SW 1271 (cell line): ENCODE measurements around the gene PDE4B.
"Not testable (repeated sequence)": the region's sequence is repeated elsewhere in the genome, so short reads cannot be mapped to it uniquely, and the experiment has no call there.

Experiments used
- DNase-seq, 2 experiments: peaks; one replicate each; lab custom pipeline; 2025; lab: John Stamatoyannopoulos, UW

The PDE4B gene

DNA sequence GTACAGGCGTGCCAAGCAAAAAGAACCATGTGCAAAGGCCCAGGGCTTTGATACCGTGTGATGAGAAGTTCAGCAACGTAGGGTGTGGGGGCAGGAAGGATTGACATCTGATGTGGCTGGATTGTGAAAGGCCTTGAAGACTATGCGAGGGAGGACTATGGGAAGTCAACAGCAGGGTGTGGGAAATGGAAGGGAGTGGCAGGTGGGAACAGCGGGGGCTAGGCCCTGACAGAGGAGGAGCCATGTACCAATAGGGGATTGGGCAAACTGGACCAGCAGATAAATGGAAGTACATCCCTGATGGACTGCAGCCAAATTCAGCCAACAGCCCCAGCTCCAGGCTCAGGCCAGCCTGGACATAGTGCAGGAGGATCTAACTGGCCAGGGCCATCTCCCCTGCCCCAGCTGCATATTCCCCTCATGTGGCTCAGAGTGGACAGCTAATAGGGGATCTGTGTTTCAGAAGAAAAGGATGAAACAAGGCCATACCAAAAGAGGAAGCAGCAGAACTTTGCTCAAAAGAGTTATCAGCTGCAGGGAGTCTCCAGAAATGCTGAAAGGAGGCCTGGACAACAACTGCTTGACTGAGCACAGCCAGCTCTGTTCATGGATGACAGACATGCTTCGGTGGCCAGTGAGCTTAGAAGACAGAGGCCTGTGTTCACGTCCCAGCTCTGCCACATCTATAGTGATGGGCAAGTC lies 601.0 kb downstream of the PDE4B start:
- DNase-seq = no peak

DNA sequence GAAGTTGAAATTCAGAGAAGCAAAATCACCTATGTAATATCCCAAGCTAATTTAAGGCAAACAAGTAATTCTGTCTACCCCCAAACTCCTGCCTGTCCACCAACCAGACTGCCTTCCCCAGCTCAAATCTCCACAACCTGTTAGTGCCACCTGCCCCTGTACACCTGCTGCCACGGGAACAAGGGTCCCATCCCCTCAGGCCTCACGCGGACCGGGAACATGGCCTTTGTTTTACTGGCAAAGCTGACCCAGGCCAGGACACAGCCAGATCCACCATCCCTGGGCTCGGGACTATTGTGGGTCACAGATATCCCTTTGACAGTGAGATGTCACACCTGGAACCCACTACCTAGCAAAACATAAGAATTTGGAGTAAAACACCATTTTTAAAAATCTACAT lies 601.9 kb downstream of the PDE4B start:
- no peak for DNase-seq

DNA sequence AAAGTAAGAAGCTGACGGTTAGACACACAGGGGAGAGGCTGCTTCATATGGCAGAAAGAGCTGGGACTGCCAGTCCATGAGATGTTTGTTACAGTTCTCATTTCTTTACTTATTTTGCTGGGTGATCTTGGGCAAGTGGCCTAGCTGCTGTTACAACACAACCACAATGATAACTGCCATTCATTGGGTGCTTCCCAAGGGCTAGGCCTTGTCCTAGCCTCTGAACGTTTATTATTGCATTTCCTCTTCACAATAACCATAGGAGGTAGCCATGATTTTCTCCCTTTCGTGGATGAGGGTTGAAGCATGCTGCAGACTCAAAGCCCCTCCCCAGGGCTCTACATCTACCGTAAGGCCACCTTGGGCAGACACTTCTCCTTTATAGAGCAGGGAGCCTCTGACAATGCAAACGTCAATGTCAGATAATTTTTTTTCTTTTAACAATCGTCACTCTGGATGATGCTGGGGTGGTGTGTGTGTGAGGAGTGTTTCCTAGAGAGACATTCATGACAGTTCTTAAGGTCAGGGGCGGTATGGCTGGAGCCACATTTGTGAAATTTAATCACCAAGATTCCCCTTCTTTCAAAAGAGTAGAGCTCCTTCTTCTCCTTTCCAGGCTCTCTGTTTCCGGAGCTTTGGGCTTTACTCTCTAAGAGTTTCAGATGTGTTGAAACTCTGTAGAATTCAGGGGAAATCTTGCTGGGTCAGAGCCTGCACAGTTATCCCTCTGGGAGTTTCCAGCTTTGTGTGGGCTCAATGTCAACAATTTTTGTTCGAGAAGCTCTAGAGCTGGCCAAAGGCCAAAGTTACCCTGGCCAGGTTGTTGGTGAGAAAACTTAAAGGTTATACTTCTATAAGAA lies 602.7 kb downstream of the PDE4B start:
- no peak for DNase-seq

DNA sequence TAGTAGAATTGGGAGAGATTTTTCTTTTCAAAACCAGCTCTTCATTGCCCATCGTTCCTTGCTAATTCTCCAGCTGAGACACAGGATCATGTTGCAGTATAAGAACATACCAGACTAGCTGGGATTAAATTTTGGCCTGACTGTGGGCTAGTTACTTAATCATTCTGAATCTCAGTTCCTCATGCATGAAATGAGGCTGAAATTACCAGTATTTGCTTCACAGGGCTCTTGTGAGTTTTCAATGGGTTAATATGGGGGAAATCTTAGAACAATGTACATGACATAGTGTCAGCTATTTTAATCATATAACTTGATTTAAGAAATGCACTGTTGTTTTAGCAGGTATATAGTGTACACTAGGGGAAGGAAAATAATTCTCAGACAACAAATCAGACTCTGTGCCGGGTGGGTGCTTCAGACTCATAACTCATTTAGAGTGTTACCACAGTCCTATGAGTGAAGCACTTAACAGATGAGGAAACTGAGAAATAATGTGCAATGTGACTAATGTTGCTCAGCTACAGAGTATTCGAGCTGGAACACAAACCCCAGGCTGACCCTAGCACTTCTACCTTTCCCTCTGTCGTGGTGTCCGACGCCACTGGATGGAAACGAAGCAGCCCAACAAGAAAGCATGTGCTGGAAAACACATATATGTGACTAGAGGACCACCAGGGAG lies 603.7 kb downstream of the PDE4B start:
- DNase-seq = no peak

DNA sequence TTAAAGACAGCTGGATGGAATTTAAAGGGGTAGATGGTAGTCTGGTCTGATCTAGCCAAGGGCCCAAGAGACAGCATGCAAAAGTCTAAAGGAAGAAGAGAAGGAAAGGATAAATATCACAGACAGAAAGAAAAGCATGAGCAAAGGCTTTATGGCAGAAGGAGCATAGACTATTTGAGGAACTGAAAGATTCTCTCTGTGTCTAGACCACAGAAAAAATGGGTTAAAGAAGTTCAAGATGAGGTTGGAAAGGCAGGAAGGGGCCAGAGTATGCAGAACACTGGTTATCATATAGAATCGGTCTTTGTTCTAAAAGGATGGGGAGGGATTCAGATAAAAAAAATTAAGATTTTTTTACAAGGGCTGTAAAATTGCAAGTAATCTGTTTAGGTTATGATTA lies 604.5 kb downstream of the PDE4B start:
- DNase-seq = no peak

DNA sequence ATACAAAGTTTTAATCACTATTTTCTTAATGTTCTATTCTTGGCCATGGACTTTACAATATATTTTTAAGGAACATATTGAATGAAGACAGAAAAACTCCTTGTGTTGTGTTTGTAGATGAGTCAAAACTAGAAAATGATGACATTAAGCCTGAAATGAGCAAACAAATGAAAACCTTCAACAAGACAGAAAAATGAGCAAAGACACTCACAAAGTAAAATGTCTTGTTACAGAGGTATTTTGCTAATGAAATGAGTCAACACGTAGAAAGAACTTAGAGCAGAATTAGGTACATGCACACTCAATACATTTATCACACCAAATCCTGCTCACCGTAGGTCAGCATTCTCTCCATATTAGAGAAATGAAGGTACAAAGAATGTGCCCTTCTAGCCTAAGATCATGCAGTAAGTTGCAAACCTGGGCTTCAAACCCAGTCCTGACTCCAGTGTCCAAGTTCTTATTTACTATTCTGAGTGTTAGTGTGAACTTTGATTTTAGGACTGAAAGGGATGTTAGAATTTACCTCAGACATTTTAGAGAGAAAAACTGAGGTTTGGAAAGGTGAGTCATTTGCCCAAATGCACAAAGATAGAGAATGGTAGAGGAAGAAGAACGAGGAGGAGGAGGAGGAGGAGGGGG lies 607.3 kb downstream of the PDE4B start:
- DNase-seq = no peak

DNA sequence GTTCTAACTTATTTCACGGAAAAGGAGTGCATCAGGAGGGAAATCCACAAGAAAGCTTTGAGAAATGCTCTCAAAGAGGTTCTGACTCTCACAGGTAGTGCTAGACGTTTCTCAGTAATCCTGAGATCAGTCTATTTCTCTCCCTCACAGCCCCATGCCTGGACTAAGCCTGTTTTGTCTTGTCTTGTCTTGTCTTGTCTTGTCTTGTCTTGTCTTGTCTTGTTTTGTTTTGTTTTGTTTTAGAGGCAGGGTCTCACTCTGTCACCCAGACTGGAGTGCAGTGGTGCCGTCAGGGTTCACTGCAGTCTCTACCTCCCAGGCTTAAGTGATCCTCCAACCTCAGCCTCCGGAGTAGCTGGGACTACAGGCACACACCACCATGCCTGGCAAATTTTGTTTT lies 608.0 kb downstream of the PDE4B start:
- DNase-seq = no peak

DNA sequence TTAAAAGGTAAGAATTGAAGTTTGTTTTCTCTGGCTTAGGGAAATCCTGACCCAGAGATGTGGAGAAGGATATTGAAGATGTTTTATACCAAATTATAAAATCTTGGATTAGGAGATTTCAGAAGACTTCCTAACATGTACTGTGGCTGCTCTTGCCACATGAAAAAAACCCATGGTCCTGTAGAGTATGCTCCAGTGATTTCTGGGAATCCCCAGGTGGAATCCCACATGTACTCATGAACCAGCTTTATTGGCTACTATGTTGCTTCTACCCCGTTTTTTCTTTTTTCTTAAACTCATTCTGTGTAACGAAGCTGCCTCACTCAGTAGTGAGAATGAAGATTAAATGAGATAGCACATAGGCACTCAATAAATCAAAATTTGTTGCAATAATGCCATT lies 608.5 kb downstream of the PDE4B start:
- DNase-seq = no peak

DNA sequence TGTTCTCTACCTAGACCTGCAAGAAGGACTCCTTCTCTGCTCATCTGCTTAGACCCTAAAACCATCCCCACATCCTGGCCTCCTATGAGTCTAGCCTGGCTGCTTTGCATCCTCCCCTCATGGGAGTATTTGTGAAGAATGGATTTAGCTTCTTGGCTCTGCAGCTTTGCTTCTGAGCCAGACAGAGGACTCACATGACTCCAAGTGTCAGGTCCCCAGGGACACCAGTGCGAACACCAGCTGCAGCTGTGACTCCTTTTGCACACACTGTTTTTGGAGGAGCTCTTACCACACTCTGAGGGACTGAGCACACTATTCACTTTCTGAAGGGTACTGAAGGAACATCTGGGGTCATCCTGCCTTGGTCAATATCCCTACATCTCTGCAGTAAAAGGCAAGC lies 609.5 kb downstream of the PDE4B start:
- DNase-seq = no peak

DNA sequence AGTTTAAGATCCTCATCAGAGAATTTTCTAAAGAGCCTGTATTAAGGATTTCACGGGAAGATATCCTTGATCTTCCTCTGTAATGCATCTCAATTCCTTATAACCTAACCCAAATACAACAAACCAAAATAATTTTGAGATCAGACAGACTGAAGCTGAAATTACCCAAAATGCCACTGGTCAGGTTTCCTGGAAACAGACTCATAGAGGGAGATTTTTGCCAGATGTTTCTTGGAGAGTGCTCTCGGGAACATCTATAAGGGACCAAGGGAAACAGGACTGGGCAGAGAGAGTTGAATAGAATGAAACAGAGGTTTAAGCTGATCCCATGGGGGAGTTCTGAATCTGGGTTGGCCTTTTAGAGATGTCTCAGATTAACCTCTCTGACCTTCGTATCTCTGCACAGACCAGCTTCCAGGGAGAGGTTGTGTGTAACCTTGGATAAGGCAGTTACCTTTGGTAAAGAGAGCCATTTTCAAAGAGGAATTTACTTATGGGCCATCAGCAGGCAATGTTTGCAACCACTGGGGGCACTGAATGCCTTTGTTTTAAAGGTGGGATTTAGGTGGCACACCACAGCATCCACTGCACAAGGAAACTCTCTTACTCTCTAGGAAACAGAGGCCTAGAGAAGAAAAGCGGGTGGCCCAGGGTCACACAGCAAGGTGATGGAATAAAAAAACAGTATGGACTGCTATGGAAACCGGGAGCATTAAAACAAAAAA lies 610.5 kb downstream of the PDE4B start:
- no peak for DNase-seq

DNA sequence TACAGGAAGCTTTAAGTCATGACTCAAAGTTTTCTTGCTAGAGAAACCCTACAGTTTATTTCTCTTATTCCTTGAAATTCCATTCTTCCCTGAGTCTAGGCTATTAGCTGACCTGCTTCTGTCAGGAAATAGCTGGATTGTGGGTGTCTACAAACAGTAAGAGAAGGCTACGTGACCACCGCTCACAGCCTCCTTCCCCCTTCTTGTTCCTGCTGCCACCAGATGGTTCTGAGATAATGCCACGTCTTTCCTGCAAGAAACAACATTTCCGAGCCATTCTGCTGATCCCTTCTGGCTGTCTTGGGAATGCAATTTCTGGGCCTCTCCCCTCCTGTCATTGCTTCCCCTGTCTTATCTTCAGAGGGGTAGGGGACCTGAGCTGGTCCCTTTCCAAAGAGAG lies 612.4 kb downstream of the PDE4B start:
- no peak for DNase-seq

DNA sequence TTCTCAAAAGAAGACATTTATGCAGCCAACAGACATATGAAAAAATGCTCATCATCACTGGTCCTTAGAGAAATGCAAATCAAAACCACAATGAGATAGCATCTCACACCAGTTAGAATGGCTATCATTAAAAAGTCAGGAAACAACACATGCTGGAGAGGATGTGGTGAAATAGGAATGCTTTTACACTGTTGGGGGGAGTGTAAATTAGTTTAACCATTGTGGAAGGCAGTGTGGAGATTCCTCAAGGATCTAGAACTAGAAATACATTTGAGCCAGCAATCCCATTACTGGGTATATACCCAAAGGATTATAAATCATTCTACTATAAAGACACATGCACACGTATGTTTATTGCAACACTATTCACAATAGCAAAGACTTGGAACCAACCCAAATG lies 618.8 kb downstream of the PDE4B start:
- DNase-seq = not testable (repeated sequence)

DNA sequence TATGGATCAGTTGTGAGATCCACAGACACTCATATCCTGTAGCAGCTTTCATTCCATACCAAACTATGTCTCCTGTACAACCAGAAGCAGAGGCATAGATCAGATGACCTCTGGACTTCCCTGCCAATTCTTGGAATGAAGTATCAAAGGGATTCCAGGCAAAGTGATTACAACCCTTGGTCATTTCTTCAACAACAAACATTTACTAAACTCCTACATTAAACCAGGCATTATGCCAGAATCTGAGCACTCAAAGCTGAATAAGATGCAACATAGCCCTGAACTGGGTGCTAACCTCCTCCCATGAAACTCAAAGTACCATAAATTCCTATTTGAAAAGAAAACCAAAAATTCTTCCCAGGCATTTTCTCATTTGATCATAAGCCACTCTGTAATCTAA lies 620.0 kb downstream of the PDE4B start:
- DNase-seq = no peak

DNA sequence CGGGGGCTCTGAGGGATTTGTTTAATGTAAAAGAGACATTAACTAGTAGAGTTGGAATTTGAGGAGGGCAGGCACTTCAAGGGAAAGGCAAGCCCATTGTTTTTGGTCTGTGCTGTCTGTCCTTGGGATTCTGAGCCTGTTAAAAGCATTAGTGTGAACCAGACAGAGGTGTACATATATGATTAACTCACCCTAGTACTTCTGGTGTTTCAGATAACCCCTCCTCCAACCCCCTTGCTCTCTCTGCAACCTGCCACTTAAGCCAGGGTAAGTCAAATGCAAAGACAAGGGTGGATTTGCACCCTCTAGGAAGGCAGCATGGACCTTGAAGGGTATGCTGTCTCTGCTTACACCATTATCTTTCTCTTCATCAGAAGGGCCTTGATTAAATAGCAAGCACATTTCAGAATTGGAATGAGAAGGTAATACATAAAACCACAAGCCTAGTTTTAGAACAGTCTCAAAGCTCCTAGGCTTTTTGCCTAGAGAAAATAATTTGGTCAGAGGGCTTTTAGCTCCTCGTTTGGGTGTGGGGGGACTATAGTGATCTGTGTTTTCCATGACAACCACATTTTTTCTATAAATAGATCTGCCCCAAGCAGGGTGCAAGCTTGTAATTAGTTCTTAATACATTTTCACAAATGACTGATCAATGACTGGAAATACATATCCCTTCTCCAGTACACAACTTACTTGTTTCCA lies 620.6 kb downstream of the PDE4B start:
- DNase-seq = no peak

DNA sequence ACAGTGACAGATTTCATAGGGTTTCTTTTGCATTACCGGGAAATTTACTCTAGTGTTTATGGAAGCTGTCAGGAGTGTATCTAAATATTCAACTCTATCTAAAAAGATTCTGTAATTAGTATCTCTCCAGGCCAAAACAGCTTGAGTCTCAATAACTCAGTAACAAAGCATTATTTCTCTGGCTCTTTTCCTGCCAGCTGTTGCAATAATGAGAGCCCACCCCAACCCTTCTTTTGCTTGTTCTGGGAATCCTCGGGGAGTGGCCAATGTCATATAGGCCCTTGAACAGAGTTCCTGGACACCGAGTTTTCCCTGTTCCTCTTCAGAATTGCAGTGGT lies 621.1 kb downstream of the PDE4B start:
- DNase-seq = no peak

DNA sequence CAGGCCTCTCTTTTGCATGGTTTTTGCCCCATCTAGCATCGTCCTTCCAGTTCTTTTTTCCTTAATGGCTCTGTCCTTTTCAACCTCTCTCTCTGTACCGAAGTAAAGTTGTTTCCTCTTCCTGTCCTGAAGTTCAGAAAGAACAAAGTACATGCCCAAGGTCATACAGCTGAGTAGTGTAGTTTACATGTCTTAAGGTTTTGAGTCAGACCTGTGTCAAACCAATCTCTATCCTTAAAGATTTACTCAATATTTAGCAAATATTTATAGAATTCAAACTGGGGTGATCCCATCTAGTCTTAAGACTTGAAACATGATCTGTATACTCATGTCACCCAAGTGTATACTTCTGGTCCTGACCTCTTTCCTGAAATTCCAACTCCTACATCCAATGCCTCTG lies 622.6 kb downstream of the PDE4B start:
- DNase-seq = no peak

DNA sequence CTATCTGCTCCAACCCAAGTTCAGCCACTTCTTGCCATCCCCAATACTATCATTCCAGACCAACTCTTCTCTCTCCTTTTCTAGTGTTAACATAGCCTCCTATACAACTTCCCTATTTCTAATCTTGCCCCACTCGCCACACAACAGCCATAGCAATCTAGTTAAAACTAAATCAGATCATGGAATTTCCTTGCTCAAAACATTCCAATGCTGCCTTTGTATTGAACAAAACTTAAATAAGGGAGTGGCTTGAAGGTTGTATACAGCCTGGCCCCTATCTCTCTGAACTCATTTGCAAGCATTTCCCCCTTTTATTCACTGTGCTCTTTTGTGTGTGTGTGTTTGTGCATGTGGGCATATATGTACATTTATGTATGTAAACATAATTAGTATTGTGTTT lies 623.2 kb downstream of the PDE4B start:
- no peak for DNase-seq

DNA sequence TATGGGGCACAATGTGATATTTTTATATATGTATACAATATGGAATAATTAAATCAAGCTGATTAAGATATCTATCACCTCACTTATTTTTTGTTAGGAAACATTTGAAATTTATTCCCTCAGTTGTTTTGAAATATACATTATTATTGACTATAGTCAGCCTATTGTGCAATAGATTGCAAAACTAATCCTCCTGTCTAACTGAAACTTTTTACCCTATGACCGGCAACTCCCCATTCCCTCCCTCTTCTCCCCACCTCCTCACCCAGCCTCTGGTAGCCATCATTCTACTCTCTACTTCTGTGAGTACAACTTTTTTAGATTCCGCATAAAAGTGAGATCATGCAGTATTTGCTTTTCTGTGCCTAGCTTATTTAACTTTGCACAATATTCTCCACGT lies 623.6 kb downstream of the PDE4B start:
- DNase-seq = no peak

DNA sequence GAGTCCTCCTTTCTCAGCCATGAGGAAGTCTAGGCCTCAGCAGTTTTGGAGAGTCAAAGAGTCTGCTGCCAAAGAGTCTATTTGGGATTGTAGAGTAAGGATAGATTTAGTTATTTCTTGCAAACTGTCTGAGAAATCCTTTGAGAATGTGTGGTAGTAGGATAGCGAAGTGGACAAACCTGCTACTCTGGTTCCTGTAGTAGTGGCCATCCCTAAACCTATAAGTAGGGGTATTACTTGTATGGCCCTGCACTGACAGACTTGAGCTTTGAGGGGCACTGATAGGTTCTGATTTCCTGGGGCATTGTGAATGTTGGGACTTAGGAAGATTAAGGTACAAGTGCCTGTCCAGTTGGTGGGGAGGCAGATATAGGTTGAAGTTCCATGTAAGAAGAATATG lies 625.3 kb downstream of the PDE4B start:
- no peak for DNase-seq

DNA sequence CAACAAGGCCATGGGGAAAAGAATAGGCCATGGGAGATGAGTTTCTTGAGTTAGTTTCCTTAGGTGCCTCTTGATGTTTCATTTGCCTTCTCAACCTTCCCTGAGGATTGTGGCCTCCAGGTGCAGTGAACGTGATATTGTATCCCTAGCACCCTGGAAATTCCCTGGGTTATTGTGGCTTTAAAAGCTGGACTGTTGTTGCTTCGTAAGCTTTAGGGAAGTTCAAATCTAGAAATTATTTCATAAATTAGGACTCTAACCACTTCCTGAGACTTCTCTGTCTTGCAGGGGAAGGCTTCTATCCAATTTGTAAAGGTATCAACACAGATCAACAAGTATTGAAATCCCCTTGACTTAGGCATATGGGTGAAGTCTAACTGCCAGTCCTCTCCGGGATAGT lies 627.5 kb downstream of the PDE4B start:
- DNase-seq = not testable (repeated sequence)

DNA sequence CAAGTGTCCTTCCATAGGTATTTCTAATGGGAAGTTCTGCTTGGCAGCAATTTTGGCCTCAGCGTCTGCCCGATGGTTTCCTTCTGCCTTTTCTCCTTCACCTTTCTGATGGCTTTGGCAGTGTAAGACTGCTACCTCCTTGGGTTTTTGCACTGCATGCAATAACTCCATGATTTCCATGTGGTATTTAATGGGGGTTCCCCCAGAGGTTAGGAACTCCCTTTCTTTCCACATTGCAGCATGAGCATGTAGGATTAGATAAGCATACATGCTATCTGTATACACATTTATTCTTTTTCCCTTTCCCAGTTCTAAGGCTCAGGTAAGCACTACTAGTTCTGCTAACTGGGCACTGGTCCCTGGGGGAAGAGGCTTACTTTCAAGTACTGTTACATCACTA lies 628.2 kb downstream of the PDE4B start:
- not testable (repeated sequence) for DNase-seq
